NOMO-1 treated with dmso at 0.1 percent for 144 hours (cell line): Measurements from ENCODE around the gene RNF111.
"Not testable (repeated sequence)": the region's sequence is repeated elsewhere in the genome, so short reads cannot be mapped to it uniquely, and the experiment has no call there.

ENCODE experiments used
- DNase-seq: peaks from one replicate; lab custom pipeline; 2025; ENCODE audit not compliant: unreplicated experiment; lab: John Stamatoyannopoulos, UW

The RNF111 gene

GRCh38 chr15:59052915-59053407 lies 65.5 kb downstream of the RNF111 start:
- no peak for DNase-seq

GRCh38 chr15:59053482-59053881 lies 66.0 kb downstream of the RNF111 start:
- no peak for DNase-seq

GRCh38 chr15:59059076-59059597 lies 71.7 kb downstream of the RNF111 start:
- DNase-seq, result no peak

GRCh38 chr15:59060348-59060747 lies 72.9 kb downstream of the RNF111 start:
- DNase-seq, result no peak

GRCh38 chr15:59063042-59063441 lies 75.6 kb downstream of the RNF111 start:
- DNase-seq, result peak; percentile 32

- no peak for DNase-seq
These were observed 82.0 kb downstream of the RNF111 start for GRCh38 chr15:59069430-59069829.

- no peak for DNase-seq
These were observed 87.1 kb downstream of the RNF111 start for GRCh38 chr15:59074607-59075006.

GRCh38 chr15:59087731-59088130 lies 100.3 kb downstream of the RNF111 start:
- DNase-seq, result no peak

GRCh38 chr15:59094077-59094476 lies 106.6 kb downstream of the RNF111 start:
- DNase-seq, result no peak

- no peak for DNase-seq
These were observed 109.0 kb downstream of the RNF111 start for GRCh38 chr15:59096429-59096828.

GRCh38 chr15:59099162-59099685 lies 111.8 kb downstream of the RNF111 start:
- no peak for DNase-seq

GRCh38 chr15:59104602-59104911 lies 117.1 kb downstream of the RNF111 start:
- no peak for DNase-seq

GRCh38 chr15:59104912-59105732 lies 117.7 kb downstream of the RNF111 start, which contains the start of gene CCNB2:
Gene CCNB2, plus strand, starts transcription at chr15:59105146. Its CDS starts 123 bp downstream, at chr15:59105269.
- DNase-seq, result peak; percentile 93

- DNase-seq, result no peak
These were observed 118.4 kb downstream of the RNF111 start for GRCh38 chr15:59105854-59106253.

GRCh38 chr15:59111251-59111650 lies 123.8 kb downstream of the RNF111 start:
- DNase-seq, result no peak

- DNase-seq, result no peak
These were observed 127.6 kb downstream of the RNF111 start for GRCh38 chr15:59115047-59115446.

- no peak for DNase-seq
These were observed 128.7 kb downstream of the RNF111 start for GRCh38 chr15:59116141-59116540.

GRCh38 chr15:59116771-59117170 lies 129.3 kb downstream of the RNF111 start:
- no peak for DNase-seq

- DNase-seq, result no peak
These were observed 132.2 kb downstream of the RNF111 start for GRCh38 chr15:59119625-59120024.

GRCh38 chr15:59120937-59121336 lies 133.5 kb downstream of the RNF111 start:
- no peak for DNase-seq

GRCh38 chr15:59124261-59124660 lies 136.8 kb downstream of the RNF111 start:
- DNase-seq, result no peak

- not testable (repeated sequence) for DNase-seq
These were observed 138.2 kb downstream of the RNF111 start for GRCh38 chr15:59125683-59126082.
